HEK293T (cell line): ENCODE data around the gene MED4.

Experiments
- CTCF ChIA-PET: fragments of 350-600 bp; formaldehyde crosslinking; extraction: SDS; loops from one replicate; lab custom pipeline; 2021; ENCODE audit warnings: antibody characterized with exemption, inconsistent platforms; lab: Yijun Ruan, JAX
- POLR2A ChIA-PET: fragments of 350-600 bp; formaldehyde crosslinking; extraction: SDS; loops from one replicate; lab custom pipeline; 2020; ENCODE audit warnings: antibody characterized with exemption, inconsistent platforms; lab: Yijun Ruan, JAX
- DNase-seq: peaks from one replicate; pipeline ENCODE4 v3.0.0; 2012; ENCODE audit warnings: mixed read lengths; ENCODE audit errors: extremely low spot score
- ARNT ChIP-seq: fragments of 450-650 bp; IDR thresholded peaks from 2 replicates; pipeline ENCODE4 v1.6.1; 2017; ENCODE audit warnings: mild to moderate bottlenecking
- BHLHE40 ChIP-seq: fragments of 450-650 bp; IDR thresholded peaks from 2 replicates; pipeline ENCODE4 v1.6.1; 2016; ENCODE audit warnings: mild to moderate bottlenecking, moderate library complexity, borderline replicate concordance
- CTBP1 ChIP-seq: fragments of 450-650 bp; IDR thresholded peaks from 2 replicates; pipeline ENCODE4 v1.6.1; 2016; ENCODE audit warnings: borderline replicate concordance
- ELF4 ChIP-seq: fragments of 450-650 bp; IDR thresholded peaks from 2 replicates; pipeline ENCODE4 v1.6.1; 2017; ENCODE audit warnings: antibody characterized with exemption
- FOXA1 ChIP-seq: fragments of 450-650 bp; IDR thresholded peaks from 2 replicates; pipeline ENCODE4 v1.6.1; 2016; ENCODE audit warnings: mild to moderate bottlenecking
- FOXK2 ChIP-seq: fragments of 450-650 bp; IDR thresholded peaks from 2 replicates; pipeline ENCODE4 v1.6.1; 2016; ENCODE audit warnings: mild to moderate bottlenecking
- FOXM1 ChIP-seq: fragments of 450-650 bp; IDR thresholded peaks from 2 replicates; pipeline ENCODE4 v1.6.1; 2017; ENCODE audit warnings: mild to moderate bottlenecking, borderline replicate concordance
- HDGF ChIP-seq: fragments of 450-650 bp; IDR thresholded peaks from 2 replicates; pipeline ENCODE4 v1.6.1; 2017; ENCODE audit warnings: antibody characterized with exemption, borderline replicate concordance
- L3MBTL2 ChIP-seq: fragments of 450-650 bp; conservative IDR thresholded peaks from 2 replicates; pipeline ENCODE4 v1.6.1; 2016; ENCODE audit warnings: mild to moderate bottlenecking
- LEF1 ChIP-seq: fragments of 450-650 bp; IDR thresholded peaks from 2 replicates; pipeline ENCODE4 v1.6.1; 2017; ENCODE audit warnings: mild to moderate bottlenecking, borderline replicate concordance
- NFRKB ChIP-seq: fragments of 450-650 bp; IDR thresholded peaks from 2 replicates; pipeline ENCODE4 v1.6.1; 2016; ENCODE audit warnings: mild to moderate bottlenecking, moderate library complexity
- SP1 ChIP-seq: fragments of 450-650 bp; IDR thresholded peaks from 2 replicates; pipeline ENCODE4 v1.6.1; 2017
- SUZ12 ChIP-seq: fragments of 450-650 bp; IDR thresholded peaks from 2 replicates; pipeline ENCODE4 v1.6.1; 2016; ENCODE audit warnings: mild to moderate bottlenecking
- TARDBP ChIP-seq: fragments of 450-650 bp; IDR thresholded peaks from 2 replicates; pipeline ENCODE4 v1.6.1; 2016
- ZNF384 ChIP-seq: fragments of 450-650 bp; IDR thresholded peaks from 2 replicates; pipeline ENCODE4 v1.6.1; 2016
- TF ChIP-seq, protein P1 (sequence below): fragments of 450-650 bp; IDR thresholded peaks from 2 replicates; pipeline ENCODE4 v1.6.1; 2016

The MED4 gene

DNA sequence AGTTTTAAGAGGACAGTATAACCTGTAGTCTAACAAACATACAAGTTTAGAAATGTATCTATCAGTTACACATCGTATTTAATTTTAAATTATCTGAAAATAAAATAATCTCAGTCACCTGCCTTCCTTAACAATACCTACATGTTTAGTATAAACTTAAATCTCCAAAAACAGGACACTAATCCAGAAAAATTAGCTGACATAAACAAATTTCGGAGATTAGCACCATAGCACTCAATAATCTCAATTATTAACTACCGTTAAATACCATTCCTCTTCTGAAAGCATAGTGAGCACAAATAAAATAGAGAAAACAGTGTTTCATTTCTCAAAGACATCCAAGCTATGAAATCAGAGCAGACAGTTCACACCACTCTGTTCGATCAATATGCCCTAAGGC lies 13.2 kb downstream of the MED4 start:
- ChIA-PET CTCF (no interaction called here), POLR2A (no interaction called here)

GRCh38 chr13:48078251-48078656 lies 16.6 kb downstream of the MED4 start:
- ChIA-PET CTCF (interaction anchor here (0.6 to 1.1 kb wide), 2 partner anchors 15 to 42 kb away, joined by 3 read pairs; no protein-coding TSS in a partner anchor), POLR2A (interaction anchor here (2.1 kb wide), 1 partner anchor 16 kb away, joined by 7 read pairs; the partner anchor contains the start of gene MED4)
- DNase-seq, result no peak
- no peak for TF ChIP-seq HDGF
- no peak for TF ChIP-seq FOXA1
- no peak for TF ChIP-seq ELF4
- TF ChIP-seq SUZ12, result no peak

More for the DNA sequence above, 13.2 kb downstream of the MED4 start:
- DNase-seq, result no peak
- TF ChIP-seq FOXK2 (no peak), ELF4 (no peak), HDGF (no peak), SUZ12 (no peak), FOXM1 (no peak)

DNA sequence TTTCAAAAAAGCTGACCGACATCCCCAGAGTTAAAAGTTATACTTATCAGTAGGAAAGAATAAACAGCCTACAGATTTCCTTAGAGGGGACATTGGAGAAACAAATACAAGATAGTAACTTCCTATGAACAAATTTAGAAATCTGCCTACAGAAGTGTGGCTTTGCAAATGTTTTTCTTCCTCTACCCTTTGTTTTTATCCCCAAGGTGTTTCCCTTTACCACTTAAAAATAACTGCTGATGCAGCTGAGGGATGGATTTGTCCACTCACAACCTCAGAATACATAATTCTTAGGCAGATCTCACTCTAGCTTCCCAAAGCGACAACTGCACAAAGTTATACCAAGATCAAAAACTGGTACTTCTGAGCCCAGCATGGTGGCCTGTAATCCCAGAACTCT lies 20.9 kb downstream of the MED4 start:
- ChIA-PET POLR2A (no interaction called here), CTCF (no interaction called here)
- DNase-seq, result no peak
- no peak for TF ChIP-seq FOXA1
- TF ChIP-seq ARNT, result no peak
- TF ChIP-seq CTBP1, result no peak
- TF ChIP-seq FOXK2, result no peak

DNA sequence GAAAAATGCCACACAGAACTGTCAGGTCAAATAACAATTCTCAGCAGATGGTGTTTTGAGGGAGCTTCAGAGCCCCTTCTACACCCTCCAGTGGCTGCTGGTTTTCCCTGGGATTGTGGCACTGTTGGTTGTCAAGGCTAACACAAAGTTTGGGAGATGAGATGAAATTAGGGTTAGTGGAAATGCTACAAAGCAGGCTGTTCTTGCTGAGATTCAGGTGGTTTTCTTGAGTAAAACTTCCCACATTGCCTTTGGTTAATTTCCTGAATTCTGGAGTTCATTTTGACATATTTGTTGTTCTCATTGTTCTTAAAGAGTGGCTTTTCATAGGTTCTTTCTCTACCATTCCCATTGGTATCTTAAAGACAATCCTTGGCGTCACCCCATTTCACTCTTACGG lies 22.1 kb downstream of the MED4 start:
- ChIA-PET CTCF (no interaction called here), POLR2A (no interaction called here)
- no peak for DNase-seq
- TF ChIP-seq FOXM1 (no peak), TARDBP (no peak), LEF1 (no peak), CTBP1 (no peak), SP1 (no peak), ZNF384 (no peak)
- TF ChIP-seq, protein P1, sequence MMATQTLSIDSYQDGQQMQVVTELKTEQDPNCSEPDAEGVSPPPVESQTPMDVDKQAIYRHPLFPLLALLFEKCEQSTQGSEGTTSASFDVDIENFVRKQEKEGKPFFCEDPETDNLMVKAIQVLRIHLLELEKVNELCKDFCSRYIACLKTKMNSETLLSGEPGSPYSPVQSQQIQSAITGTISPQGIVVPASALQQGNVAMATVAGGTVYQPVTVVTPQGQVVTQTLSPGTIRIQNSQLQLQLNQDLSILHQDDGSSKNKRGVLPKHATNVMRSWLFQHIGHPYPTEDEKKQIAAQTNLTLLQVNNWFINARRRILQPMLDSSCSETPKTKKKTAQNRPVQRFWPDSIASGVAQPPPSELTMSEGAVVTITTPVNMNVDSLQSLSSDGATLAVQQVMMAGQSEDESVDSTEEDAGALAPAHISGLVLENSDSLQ, result no peak

GRCh38 chr13:48072304-48072703 lies 22.6 kb downstream of the MED4 start:
- DNase-seq, result no peak
- POLR2A ChIA-PET, result no interaction called here
- no peak for TF ChIP-seq NFRKB
- no peak for TF ChIP-seq FOXA1
- TF ChIP-seq, protein P1, result no peak
- TF ChIP-seq LEF1, result no peak
- TF ChIP-seq ARNT, result no peak
- TF ChIP-seq FOXM1, result no peak
- TF ChIP-seq SP1, result no peak
- TF ChIP-seq ZNF384, result no peak
- TF ChIP-seq HDGF, result no peak
- no peak for TF ChIP-seq L3MBTL2
- TF ChIP-seq BHLHE40, result no peak
- CTCF ChIA-PET, result no interaction called here

DNA sequence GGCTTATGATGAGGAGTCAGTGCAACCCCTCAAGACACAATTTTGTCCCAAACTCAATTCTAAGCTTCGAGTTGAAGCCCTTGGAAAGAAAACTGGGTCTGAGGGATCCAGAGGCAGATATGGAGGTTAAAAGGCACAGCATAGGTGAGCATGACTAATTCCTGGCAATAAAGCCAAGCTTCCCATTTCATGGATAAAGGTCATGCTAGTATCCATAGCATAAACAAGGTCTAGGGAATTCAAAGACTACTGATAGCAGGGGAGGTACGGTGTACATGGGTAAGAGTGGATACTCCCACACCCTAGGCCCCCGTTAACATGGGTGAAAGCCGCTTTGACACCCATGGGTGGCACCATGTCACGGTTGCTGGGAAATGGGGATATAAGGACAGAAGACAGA lies 24.0 kb downstream of the MED4 start:
- CTCF ChIA-PET, result no interaction called here
- DNase-seq, result no peak
- POLR2A ChIA-PET, result no interaction called here
- TF ChIP-seq, protein P1, result no peak
- TF ChIP-seq ZNF384 (no peak), SP1 (no peak), FOXM1 (no peak), NFRKB (no peak), L3MBTL2 (no peak), BHLHE40 (no peak), FOXK2 (no peak), FOXA1 (no peak), CTBP1 (no peak), LEF1 (no peak), SUZ12 (no peak), ARNT (no peak), HDGF (no peak), ELF4 (no peak), TARDBP (no peak)

GRCh38 chr13:48069573-48069972 lies 25.3 kb downstream of the MED4 start:
- ChIA-PET POLR2A (no interaction called here), CTCF (no interaction called here)
- TF ChIP-seq BHLHE40 (no peak), FOXK2 (no peak), ELF4 (no peak), TARDBP (no peak), SP1 (no peak), L3MBTL2 (no peak), ZNF384 (no peak), SUZ12 (no peak), LEF1 (no peak), CTBP1 (no peak), FOXA1 (no peak), NFRKB (no peak), ARNT (no peak), FOXM1 (no peak)
- DNase-seq, result no peak
